CD4-positive, CD25-positive, alpha-beta regulatory T cell (primary cell): ENCODE results near the gene PWP1. TPM values are rescaled to one million over a fixed set of nuclear protein-coding genes. Genes with fewer than 3 reads are reported as not detected.
"Not testable (repeated sequence)": the region's sequence is repeated elsewhere in the genome, so short reads cannot be mapped to it uniquely, and the experiment has no call there.

Source experiments
- ATAC-seq, 2 donors: fragments of 150-1000 bp; cut with Tn5 transposase; one replicate each; pipeline ENCODE4 v1.10.0; 2021; ENCODE audit warnings: low read depth in 2 of 2, moderate number of reproducible peaks in 2 of 2, moderate library complexity in 1 of 2
- DNase-seq, 3 donors: peaks; one replicate each; pipeline versions ENCODE4 v3.0.0 to v3.0.0-alpha.2; 2012 to 2022; ENCODE audit warnings: mixed read lengths in 1 of 3
- H3K27ac ChIP-seq: one replicate; pipeline ENCODE4 v1.7.0; 2013; ENCODE audit warnings: mild to moderate bottlenecking, low read length; ENCODE audit not compliant: insufficient read depth, poor library complexity, severe bottlenecking
- H3K27me3 ChIP-seq: one replicate; pipeline ENCODE4 v1.7.0; 2013; ENCODE audit warnings: low read length; ENCODE audit not compliant: control insufficient read depth, insufficient read depth
- H3K36me3 ChIP-seq: one replicate; pipeline ENCODE4 v1.7.0; 2013; ENCODE audit warnings: mild to moderate bottlenecking, low read length, moderate library complexity; ENCODE audit not compliant: control insufficient read depth, insufficient read depth
- H3K4me1 ChIP-seq: 2 replicates; pipeline ENCODE4 v1.7.0; 2013; ENCODE audit warnings: mild to moderate bottlenecking, low read length; ENCODE audit not compliant: insufficient read depth, control insufficient read depth, poor library complexity, severe bottlenecking
- H3K4me3 ChIP-seq: one replicate; pipeline ENCODE4 v1.7.0; 2013; ENCODE audit warnings: low read depth, mild to moderate bottlenecking, low read length, moderate library complexity
- H3K9me3 ChIP-seq, 2 experiments: 1 replicate in 1 of 2; 2 replicates in 1 of 2; pipeline ENCODE4 v1.7.0; 2013; ENCODE audit warnings: low read length in 2 of 2, mild to moderate bottlenecking in 1 of 2, moderate library complexity in 1 of 2; ENCODE audit not compliant: control insufficient read depth in 2 of 2
- H3K27ac Mint-ChIP-seq, 3 donors: one replicate each; pipeline ENCODE4 v1.8.0; 2020 to 2022; ENCODE audit warnings: mild to moderate bottlenecking in 3 of 3, mixed read lengths in 3 of 3, moderate library complexity in 2 of 3
- H3K27me3 Mint-ChIP-seq: one replicate; pipeline ENCODE4 v1.8.0; 2022; ENCODE audit warnings: mild to moderate bottlenecking, mixed read lengths
- H3K36me3 Mint-ChIP-seq: one replicate; pipeline ENCODE4 v1.8.0; 2020; ENCODE audit warnings: mixed read lengths
- H3K4me1 Mint-ChIP-seq, 4 donors: one replicate each; pipeline ENCODE4 v1.8.0; 2020 to 2022; ENCODE audit warnings: mixed read lengths in 4 of 4, mild to moderate bottlenecking in 1 of 4
- H3K4me3 Mint-ChIP-seq, 4 donors: one replicate each; pipeline ENCODE4 v1.8.0; 2020 to 2022; ENCODE audit warnings: mild to moderate bottlenecking in 4 of 4, mixed read lengths in 4 of 4, moderate library complexity in 3 of 4
- H3K9me3 Mint-ChIP-seq, 7 donors: one replicate each; pipeline ENCODE4 v1.8.0; 2020 to 2022; ENCODE audit warnings: mixed read lengths in 7 of 7, mild to moderate bottlenecking in 3 of 7, moderate library complexity in 2 of 7
- polyA plus RNA-seq, 4 donors: library from polyadenylated mRNA; unstranded; fragments of 300-500 nt; fragmentation: Illumina TruSeq; gene quantifications; one replicate each; pipeline ENCODE4 v1.2.3, GENCODE V29; 2021
- total RNA-seq: library from RNA; stranded (reverse); gene quantifications from one replicate; pipeline ENCODE4 v1.2.3, GENCODE V29; 2022

Gene PWP1
- total and polyA plus RNA-seq, 5 donors from 2014 or later: 24.6 to 110 (median 72.8) TPM

GRCh38 chr12:107727327-107727726 lies 41.7 kb downstream of the PWP1 start:
- H3K27ac Mint-ChIP-seq, H3K27me3 ChIP-seq, H3K9me3 ChIP-seq, H3K27me3 Mint-ChIP-seq, H3K4me1 Mint-ChIP-seq, H3K4me3 ChIP-seq, DNase-seq, H3K36me3 Mint-ChIP-seq, H3K9me3 Mint-ChIP-seq, H3K4me3 Mint-ChIP-seq, H3K4me1 ChIP-seq, H3K36me3 ChIP-seq, ATAC-seq, H3K27ac ChIP-seq: not testable (repeated sequence)

GRCh38 chr12:107727742-107728141 lies 42.1 kb downstream of the PWP1 start:
- H3K27me3 Mint-ChIP-seq, H3K4me3 Mint-ChIP-seq, H3K4me1 Mint-ChIP-seq, H3K27me3 ChIP-seq, H3K4me3 ChIP-seq, H3K4me1 ChIP-seq, H3K9me3 ChIP-seq, H3K27ac ChIP-seq, H3K36me3 Mint-ChIP-seq, H3K27ac Mint-ChIP-seq, ATAC-seq, H3K36me3 ChIP-seq, DNase-seq, H3K9me3 Mint-ChIP-seq: not testable (repeated sequence)

- no peak for DNase-seq
- no peak for ATAC-seq
- no peaks in the 10 kb centered on the region for H3K9me3 ChIP-seq
- Mint-ChIP-seq H3K27ac (peak overlapping the region in 1 of 3 donors; percentile 32), H3K4me1 (peaks cover 0 to 9% (median 0%) of the 10 kb centered on the region in 4 donors), H3K4me3 (no peak overlapping the region), H3K27me3 (no peaks in the 10 kb centered on the region), H3K9me3 (peaks cover 0 to 5% (median 0%) of the 10 kb centered on the region in 7 donors), H3K36me3 (peaks cover 22% of the 10 kb centered on the region)
- no peak overlapping the region for H3K27ac ChIP-seq
- no peaks in the 10 kb centered on the region for H3K27me3 ChIP-seq
- H3K4me1 ChIP-seq: no peaks in the 10 kb centered on the region
- H3K4me3 ChIP-seq: no peak overlapping the region
- peaks cover 31% of the 10 kb centered on the region for H3K36me3 ChIP-seq
Observed at GRCh38 chr12:107730618-107731341, 45.2 kb downstream of the PWP1 start.

GRCh38 chr12:107731366-107731765 lies 45.8 kb downstream of the PWP1 start:
- Histone ChIP-seq H3K4me3 (no peak overlapping the region), H3K27ac (no peak overlapping the region), H3K4me1 (no peaks in the 10 kb centered on the region), H3K9me3 (no peaks in the 10 kb centered on the region), H3K27me3 (no peaks in the 10 kb centered on the region), H3K36me3 (peaks cover 36% of the 10 kb centered on the region)
- no peak for ATAC-seq
- Mint-ChIP-seq H3K4me3 (no peak overlapping the region), H3K27ac (no peak overlapping the region), H3K9me3 (peaks cover 0 to 4% (median 0%) of the 10 kb centered on the region in 7 donors), H3K27me3 (no peaks in the 10 kb centered on the region), H3K36me3 (peaks cover 27% of the 10 kb centered on the region), H3K4me1 (peaks cover 0 to 12% (median 3%) of the 10 kb centered on the region in 4 donors)
- DNase-seq: no peak

- no peak for ATAC-seq
- Histone ChIP-seq H3K27ac (no peak overlapping the region), H3K9me3 (no peaks in the 10 kb centered on the region), H3K27me3 (no peaks in the 10 kb centered on the region), H3K36me3 (peaks cover 46% of the 10 kb centered on the region), H3K4me3 (no peak overlapping the region), H3K4me1 (no peaks in the 10 kb centered on the region)
- no peak for DNase-seq
- peaks cover 9 to 21% (median 13%) of the 10 kb centered on the region in 4 donors for H3K4me1 Mint-ChIP-seq
- peaks cover 35% of the 10 kb centered on the region for H3K36me3 Mint-ChIP-seq
- peaks cover 0 to under 1% (median 0%) of the 10 kb centered on the region in 7 donors for H3K9me3 Mint-ChIP-seq
- no peaks in the 10 kb centered on the region for H3K27me3 Mint-ChIP-seq
- H3K27ac Mint-ChIP-seq: no peak overlapping the region
- H3K4me3 Mint-ChIP-seq: no peak overlapping the region
Observed at GRCh38 chr12:107732365-107732764, 46.8 kb downstream of the PWP1 start.

- peaks cover 12 to 28% (median 18%) of the 10 kb centered on the region in 4 donors for H3K4me1 Mint-ChIP-seq
- H3K9me3 ChIP-seq: no peaks in the 10 kb centered on the region
- H3K27ac Mint-ChIP-seq: no peak overlapping the region
- no peaks in the 10 kb centered on the region for H3K9me3 Mint-ChIP-seq
- DNase-seq (no peak), ATAC-seq (no peak)
- H3K36me3 ChIP-seq: peaks cover 63% of the 10 kb centered on the region
- H3K4me3 Mint-ChIP-seq: no peak overlapping the region
- no peaks in the 10 kb centered on the region for H3K27me3 Mint-ChIP-seq
- no peak overlapping the region for H3K27ac ChIP-seq
- H3K36me3 Mint-ChIP-seq: peaks cover 50% of the 10 kb centered on the region
- H3K4me1 ChIP-seq: no peaks in the 10 kb centered on the region
- H3K27me3 ChIP-seq: no peaks in the 10 kb centered on the region
- H3K4me3 ChIP-seq: no peak overlapping the region
Observed at GRCh38 chr12:107734139-107734538, 48.5 kb downstream of the PWP1 start.

- Mint-ChIP-seq H3K36me3 (peaks cover 63% of the 10 kb centered on the region), H3K27me3 (no peaks in the 10 kb centered on the region), H3K9me3 (no peaks in the 10 kb centered on the region), H3K4me3 (no peak overlapping the region), H3K4me1 (peaks cover 12 to 28% (median 18%) of the 10 kb centered on the region in 4 donors), H3K27ac (peak overlapping the region; percentile 79 to 89 (median 88))
- no peak overlapping the region for H3K4me3 ChIP-seq
- DNase-seq: no peak
- H3K4me1 ChIP-seq: no peaks in the 10 kb centered on the region
- H3K36me3 ChIP-seq: peaks cover 79% of the 10 kb centered on the region
- no peaks in the 10 kb centered on the region for H3K9me3 ChIP-seq
- no peaks in the 10 kb centered on the region for H3K27me3 ChIP-seq
- ATAC-seq: no peak
- H3K27ac ChIP-seq: no peak overlapping the region
Observed at GRCh38 chr12:107735763-107736162, 50.2 kb downstream of the PWP1 start.

- no peak overlapping the region for H3K4me3 Mint-ChIP-seq
- H3K9me3 ChIP-seq: no peaks in the 10 kb centered on the region
- no peak overlapping the region for H3K27ac ChIP-seq
- no peak overlapping the region for H3K4me3 ChIP-seq
- no peaks in the 10 kb centered on the region for H3K27me3 Mint-ChIP-seq
- H3K9me3 Mint-ChIP-seq: no peaks in the 10 kb centered on the region
- DNase-seq (peak in 1 of 3 donors; percentile 59), ATAC-seq (peak; percentile 28 to 80)
- H3K4me1 Mint-ChIP-seq: peaks cover 12 to 30% (median 18%) of the 10 kb centered on the region in 4 donors
- H3K4me1 ChIP-seq: no peaks in the 10 kb centered on the region
- H3K36me3 ChIP-seq: peaks cover 91% of the 10 kb centered on the region
- no peaks in the 10 kb centered on the region for H3K27me3 ChIP-seq
- H3K27ac Mint-ChIP-seq: peak overlapping the region in 2 of 3 donors; percentile 58 to 88
- peaks cover 73% of the 10 kb centered on the region for H3K36me3 Mint-ChIP-seq
Observed at GRCh38 chr12:107736914-107737313, 51.3 kb downstream of the PWP1 start.
